Measurements from ENCODE around the gene CEACAM6. TPM values are rescaled to one million over a fixed set of nuclear protein-coding genes. Genes with fewer than 3 reads are reported as not detected.

Gene CEACAM6
- total and polyA plus RNA-seq, 8 donors: 0.68 to 9.0 (median 6.8) TPM

GRCh38 chr19:41739361-41739760 lies 16.0 kb upstream of the CEACAM6 start:
- TF ChIP-seq CTCF (IDR thresholded peaks at IDR 0.05): no peak
- H3K36me3 ChIP-seq: no peaks in the 10 kb centered on the region
- no peaks in the 10 kb centered on the region for H3K9me3 ChIP-seq
- no peaks in the 10 kb centered on the region for H3K4me1 ChIP-seq
- intact Hi-C loops (cut with DNase I): no loop called here
- no peak for DNase-seq
- no peak overlapping the region for H3K4me3 ChIP-seq
- no peak for FAIRE-seq
- no peak overlapping the region for H3K27ac ChIP-seq
- 47 to 60% methylated on average over 3 of the region's 3 CpGs for WGBS, 2 donors
- no peak for ATAC-seq
- no peaks in the 10 kb centered on the region for H3K27me3 ChIP-seq

- Histone ChIP-seq H3K27me3 (no peaks in the 10 kb centered on the region), H3K9me3 (no peaks in the 10 kb centered on the region), H3K36me3 (no peaks in the 10 kb centered on the region), H3K4me3 (no peak overlapping the region), H3K27ac (no peak overlapping the region), H3K4me1 (no peaks in the 10 kb centered on the region)
- intact Hi-C loops (cut with DNase I): no loop called here
- 69 to 78% methylated on average over 5 of the region's 5 CpGs for WGBS, 2 donors
- ATAC-seq: no peak
- DNase-seq: no peak
- no peak for TF ChIP-seq CTCF (IDR thresholded peaks at IDR 0.05)
- FAIRE-seq: no peak
Observed at GRCh38 chr19:41740415-41741243, 14.7 kb upstream of the CEACAM6 start.

GRCh38 chr19:41741244-41741554 lies 14.1 kb upstream of the CEACAM6 start:
- 50 to 71% methylated on average over 2 of the region's 2 CpGs for WGBS, 2 donors
- Histone ChIP-seq H3K4me3 (no peak overlapping the region), H3K9me3 (no peaks in the 10 kb centered on the region), H3K4me1 (no peaks in the 10 kb centered on the region), H3K27me3 (no peaks in the 10 kb centered on the region), H3K27ac (no peak overlapping the region), H3K36me3 (no peaks in the 10 kb centered on the region)
- TF ChIP-seq CTCF (IDR thresholded peaks at IDR 0.05): no peak
- ATAC-seq: no peak
- FAIRE-seq: no peak
- DNase-seq: no peak
- intact Hi-C loops (cut with DNase I): no loop called here

GRCh38 chr19:41744850-41745249 lies 10.5 kb upstream of the CEACAM6 start:
- Histone ChIP-seq H3K27ac (no peak overlapping the region), H3K36me3 (no peaks in the 10 kb centered on the region), H3K4me3 (no peak overlapping the region), H3K4me1 (peaks cover 0 to 9% (median 6%) of the 10 kb centered on the region in 3 donors), H3K9me3 (no peaks in the 10 kb centered on the region), H3K27me3 (no peaks in the 10 kb centered on the region)
- intact Hi-C loops (cut with DNase I): loop anchor here in 1 of 3 donors (5.0 kb wide), 1 partner anchor 103 kb away; no protein-coding TSS in a partner anchor
- DNase-seq: no peak
- no peak for ATAC-seq
- TF ChIP-seq CTCF (IDR thresholded peaks at IDR 0.05): no peak
- 76 to 78% methylated on average over 4 of the region's 4 CpGs for WGBS, 2 donors
- peak; percentile 26 for FAIRE-seq

GRCh38 chr19:41745756-41746155 lies 9.6 kb upstream of the CEACAM6 start:
- ATAC-seq (no peak), FAIRE-seq (no peak), DNase-seq (no peak)
- Histone ChIP-seq H3K4me1 (peaks cover 0 to 9% (median 6%) of the 10 kb centered on the region in 3 donors), H3K9me3 (no peaks in the 10 kb centered on the region), H3K27me3 (no peaks in the 10 kb centered on the region), H3K27ac (no peak overlapping the region), H3K36me3 (no peaks in the 10 kb centered on the region), H3K4me3 (no peak overlapping the region)
- intact Hi-C loops (cut with DNase I): loop anchor here in 1 of 3 donors (5.0 kb wide), 1 partner anchor 103 kb away; no protein-coding TSS in a partner anchor
- no peak for TF ChIP-seq CTCF (IDR thresholded peaks at IDR 0.05)
- 76 to 80% methylated on average over 5 of the region's 5 CpGs for WGBS, 2 donors

Data from pancreas (tissue), 10 donors.